GM19238 (cell line): Measurements from ENCODE around the gene RPS3A.
"Not testable (repeated sequence)": the region's sequence is repeated elsewhere in the genome, so short reads cannot be mapped to it uniquely, and the experiment has no call there.

Experiments
- DNase-seq: peaks from one replicate; pipeline ENCODE4 v3.0.0; 2011; ENCODE audit warnings: low spot score; ENCODE audit not compliant: insufficient read length

The RPS3A gene

DNA sequence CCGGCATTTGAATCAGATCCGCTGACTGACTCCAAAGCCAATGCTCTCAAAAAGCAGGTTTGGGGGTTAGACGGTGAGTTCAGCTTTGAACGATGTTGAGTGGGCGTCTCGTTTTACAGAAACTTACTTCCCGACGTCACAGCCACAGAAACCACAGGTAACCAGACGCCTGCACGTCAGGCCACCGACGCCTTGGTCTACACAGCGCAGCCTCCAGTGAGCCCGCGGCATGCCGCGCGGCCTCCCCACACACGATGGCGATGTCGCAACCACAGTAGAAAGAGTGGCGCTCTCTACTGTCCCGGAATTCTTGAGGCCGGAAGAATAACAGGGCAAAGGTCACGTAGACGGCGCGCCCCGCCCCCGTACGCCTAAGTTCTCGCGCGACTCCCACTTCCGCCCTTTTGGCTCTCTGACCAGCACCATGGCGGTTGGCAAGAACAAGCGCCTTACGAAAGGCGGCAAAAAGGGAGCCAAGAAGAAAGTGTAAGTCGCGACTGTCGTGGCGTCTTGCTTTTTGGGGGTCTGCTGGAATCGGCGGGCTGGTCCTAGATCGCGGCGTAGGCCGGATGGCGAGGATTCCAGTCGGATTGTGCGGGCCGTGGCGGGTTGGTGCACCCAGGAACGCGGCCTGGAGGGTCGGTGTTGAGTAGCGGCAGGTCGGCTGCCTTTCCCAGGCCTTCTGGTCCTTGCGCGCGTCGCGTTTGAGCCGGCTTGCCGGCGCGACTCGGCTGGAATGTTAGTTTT, at the start of gene RPS3A:
Gene RPS3A, plus strand, starts transcription at position 400 of the 747 bp plus-strand sequence. Its CDS starts 25 bp downstream, at position 425.
- DNase-seq: peak; percentile 81

- DNase-seq: no peak
These were observed 46.6 kb upstream of the RPS3A start for GRCh38 chr4:151052785-151053184.

DNA sequence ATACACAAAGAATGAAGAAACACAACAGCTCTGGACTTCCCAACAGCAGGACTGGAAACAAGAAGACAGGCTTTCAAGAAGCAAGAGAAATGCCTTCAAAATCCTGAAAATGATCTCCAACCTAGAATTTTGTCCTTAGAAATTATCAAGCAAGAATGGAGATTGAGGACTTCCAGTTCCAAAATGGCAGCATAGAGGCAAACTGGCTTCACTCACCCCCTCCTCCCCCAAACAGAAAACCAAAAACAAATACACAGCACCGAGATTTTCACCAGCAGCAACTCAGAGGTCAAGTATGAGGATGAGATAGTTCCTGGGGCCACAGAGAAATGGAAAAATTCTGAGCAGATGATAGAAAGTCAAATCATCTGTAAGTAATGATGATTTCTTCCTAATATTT, 43.9 kb upstream of the RPS3A start:
- DNase-seq: no peak

DNA sequence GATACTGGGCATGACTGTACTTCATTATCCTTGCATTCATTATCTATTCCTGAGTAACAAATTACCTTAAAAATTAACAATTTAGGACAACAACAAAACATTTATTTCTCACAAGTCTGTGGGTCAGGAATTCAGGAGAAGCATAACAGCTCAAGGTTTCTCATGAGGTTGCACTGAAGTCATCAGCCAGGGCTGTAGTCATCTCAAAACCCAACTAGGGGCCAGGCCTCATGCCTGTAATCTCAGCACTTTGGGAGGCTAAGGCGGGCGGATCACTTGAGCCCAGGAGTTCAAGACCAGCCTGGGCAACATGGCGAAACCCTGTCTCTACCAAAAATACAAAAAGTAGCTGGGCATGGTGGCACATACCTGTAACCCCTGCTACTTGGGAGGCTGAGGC, 36.3 kb upstream of the RPS3A start:
- DNase-seq: not testable (repeated sequence)

DNA sequence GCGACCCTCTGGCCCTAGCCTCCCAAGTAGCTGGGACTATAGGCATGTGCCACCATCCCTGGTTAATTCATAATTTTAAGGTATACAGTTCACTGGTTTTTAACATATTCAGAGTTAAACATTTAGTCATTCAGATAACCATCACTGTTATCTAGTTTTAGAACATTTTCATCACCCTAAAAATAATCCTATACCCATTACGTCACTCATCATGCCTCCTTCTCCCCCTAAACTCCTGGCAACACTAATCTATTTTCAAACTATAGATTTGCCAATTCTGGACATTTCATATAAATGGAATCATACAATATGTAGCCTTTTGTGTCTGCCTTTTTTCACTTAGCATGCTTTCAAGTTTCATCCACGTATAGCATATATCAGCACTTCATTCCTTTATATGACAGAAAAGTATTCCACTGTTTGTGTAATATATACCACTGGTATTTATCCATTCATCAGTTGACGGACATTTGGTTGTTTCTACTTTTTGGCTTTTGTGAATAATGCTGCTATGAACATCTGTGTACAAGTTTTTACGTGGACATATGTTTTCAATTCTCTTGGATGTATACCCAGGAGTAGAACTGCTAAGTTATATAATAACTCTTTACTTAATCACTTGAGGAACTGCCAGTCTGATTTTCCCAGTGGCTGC, 32.0 kb upstream of the RPS3A start:
- DNase-seq: no peak

DNA sequence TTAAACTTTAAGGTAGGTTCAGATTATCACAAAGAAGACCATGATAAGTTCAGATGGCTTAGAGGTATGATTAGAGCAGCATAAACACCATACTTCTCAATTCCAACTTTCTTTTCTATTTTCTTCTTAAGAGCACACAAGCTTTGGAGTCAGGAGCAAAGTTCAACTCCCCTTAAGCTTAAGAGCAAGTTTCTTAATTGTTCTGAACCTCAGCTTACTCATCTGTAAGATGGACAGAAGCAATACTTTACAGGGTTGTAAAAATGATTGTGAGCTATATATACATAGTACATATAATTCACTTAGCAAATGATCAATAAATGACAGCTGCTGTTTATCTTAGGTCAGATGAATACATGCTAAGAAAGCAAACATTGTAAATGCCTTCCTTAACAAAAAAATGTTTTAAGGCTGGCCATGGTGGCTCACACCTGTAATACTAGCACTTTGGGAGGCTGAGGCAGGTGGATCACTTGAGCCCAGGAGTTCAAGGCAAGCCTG, 25.0 kb upstream of the RPS3A start:
- no peak for DNase-seq

- DNase-seq: not testable (repeated sequence)
These were observed 21.4 kb upstream of the RPS3A start for GRCh38 chr4:151077978-151078377.

DNA sequence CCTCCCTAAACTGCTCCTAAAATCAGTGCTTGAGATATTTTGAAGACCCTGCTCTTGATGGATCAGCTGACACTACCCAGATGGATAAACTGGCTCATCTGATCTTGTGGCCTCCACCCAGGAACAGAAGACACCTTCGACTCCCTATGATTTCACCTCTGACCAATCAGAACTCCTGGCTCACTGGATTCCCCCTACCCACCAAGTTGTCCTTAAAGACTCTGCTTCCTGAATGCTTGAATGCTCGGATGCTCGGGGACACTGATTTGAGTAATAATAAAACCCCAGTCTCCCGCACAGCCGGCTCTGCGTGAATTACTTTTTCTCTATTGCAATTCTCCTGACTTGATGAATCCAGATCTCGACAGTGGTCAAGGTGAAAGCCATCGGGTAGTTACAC, 12.0 kb upstream of the RPS3A start:
- no peak for DNase-seq

DNA sequence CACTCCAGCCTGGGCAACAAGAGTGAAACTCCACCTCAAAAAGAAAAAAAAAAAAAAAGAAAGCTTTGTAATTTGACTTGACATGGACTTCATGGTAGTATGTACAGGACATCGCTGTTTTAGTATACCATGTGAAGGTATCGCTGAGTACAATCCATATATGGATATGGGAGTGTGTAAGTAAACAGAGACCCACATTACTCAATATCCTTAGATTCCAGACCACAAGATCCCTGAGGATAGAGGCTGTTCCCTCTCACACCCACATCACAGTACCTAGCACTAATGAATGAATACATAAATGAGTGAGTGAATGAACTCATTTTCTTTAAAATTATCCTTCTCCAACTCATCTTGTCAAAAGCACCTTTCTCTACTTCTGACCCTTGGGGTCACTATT, 8.4 kb upstream of the RPS3A start:
- no peak for DNase-seq

DNA sequence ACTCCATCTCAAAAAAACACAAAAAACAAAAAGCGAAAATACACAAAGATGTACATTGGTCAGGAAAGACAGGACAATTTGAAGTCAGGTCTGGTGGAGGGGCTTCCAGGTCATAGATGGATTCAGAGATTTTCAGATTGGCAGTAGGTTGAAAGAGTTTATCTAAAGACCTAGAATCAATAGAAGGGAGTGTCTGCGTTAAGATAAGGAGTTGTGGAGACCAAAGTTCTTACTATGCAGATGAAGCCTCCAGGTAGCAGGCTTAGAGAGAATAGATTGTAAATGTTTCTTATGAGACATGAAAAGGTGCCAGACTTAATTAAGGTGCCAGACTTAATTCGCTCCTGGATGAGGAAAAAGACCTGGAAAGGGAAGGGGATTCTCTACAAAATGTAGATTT, 6.9 kb upstream of the RPS3A start:
- no peak for DNase-seq

GRCh38 chr4:151093203-151093602, 6.2 kb upstream of the RPS3A start:
- DNase-seq: no peak

DNA sequence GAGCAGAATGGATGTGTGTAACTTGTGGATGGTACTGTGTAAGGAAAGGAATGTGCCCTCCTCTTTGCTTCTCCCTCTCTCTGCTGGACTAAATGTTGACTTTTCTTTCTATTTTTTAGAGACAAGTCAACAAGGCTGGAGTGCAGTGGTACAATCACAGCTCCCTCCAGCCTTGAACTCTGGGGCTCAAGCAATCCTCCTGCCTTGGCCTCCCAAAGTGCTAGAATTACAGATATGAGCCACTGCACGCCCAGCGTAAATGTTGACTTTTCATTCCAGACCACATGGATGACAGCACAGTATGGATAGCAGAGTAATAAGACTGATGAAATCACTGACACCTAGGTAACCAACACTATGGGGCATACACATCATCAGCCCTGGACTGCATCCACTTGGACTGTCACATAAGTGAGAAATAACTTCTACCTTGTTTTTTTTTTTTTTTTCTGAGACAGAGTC, 5.1 kb upstream of the RPS3A start:
- DNase-seq: no peak

GRCh38 chr4:151095142-151095541, 4.3 kb upstream of the RPS3A start:
- DNase-seq: no peak

GRCh38 chr4:151097759-151098158, 1.7 kb upstream of the RPS3A start:
- DNase-seq: no peak

DNA sequence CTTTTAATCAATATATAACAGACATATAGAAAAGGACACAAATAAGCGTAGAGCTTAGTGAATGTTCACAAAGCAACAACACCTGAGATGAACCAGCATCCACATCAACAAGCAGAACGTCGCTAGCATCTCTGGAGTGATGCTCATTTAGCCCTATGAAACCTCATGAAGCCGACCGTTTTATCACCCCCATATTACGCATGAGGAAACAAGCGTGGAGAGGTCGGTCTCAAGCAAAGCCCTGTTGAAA, 524 bp upstream of the RPS3A start:
- DNase-seq: no peak

DNA sequence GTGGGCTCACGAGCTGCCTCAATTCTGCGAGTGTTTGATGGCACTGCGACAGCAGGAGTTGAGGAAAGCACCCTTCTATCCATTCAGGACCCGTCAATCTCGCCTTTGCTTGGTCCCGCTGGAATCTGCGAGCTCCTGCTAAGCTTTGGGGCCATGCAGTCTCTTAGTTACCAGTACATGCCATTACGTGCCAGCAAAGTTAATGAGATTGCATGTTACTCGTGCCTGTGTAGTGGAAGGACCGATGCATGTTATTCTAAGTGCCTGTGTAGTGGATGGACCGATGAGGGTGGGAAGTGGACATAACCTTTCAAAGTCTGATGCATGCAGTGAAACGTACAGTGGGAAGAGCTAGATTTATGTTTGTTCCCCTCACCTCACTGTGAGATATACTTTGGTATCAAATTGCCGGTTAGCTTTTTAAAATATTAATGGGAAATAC, 569 bp downstream of the RPS3A start:
- no peak for DNase-seq

DNA sequence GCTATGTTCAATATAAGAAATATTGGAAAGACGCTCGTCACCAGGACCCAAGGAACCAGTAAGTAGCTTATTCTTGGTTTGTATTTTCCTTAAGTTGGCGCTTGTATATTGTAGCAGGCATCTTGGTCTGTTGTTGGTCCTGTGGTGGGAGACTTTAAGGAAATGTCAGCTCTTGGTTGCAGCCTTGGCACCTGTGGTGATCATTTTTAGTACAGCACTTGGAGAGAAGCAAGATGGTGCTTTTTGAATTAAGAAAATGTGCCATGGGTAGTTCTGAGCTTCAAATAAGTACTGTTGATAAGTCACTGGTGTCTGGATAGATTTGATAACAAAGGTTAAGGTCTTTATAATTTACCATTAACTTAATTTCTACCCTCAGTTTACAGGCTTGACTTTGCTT, 1.1 kb downstream of the RPS3A start:
- no peak for DNase-seq

DNA sequence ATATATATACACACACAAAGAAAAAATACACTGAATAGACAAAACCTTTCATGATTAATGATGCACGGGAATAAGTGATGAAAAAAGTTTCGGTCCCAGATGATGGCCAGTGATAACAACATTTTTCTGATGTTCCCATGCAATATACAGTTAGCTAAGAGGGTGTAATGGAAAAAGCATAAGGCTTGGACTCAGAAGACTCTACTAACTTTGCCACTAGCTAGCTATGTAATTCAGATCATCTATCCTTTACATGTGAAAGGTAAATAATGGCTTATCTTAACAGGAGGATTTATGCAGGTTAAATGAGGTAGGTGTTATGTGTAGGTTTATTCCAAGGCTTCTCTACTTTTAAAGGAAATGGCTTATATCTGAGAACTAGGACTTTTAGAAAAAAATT, 4.3 kb downstream of the RPS3A start:
- no peak for DNase-seq

DNA sequence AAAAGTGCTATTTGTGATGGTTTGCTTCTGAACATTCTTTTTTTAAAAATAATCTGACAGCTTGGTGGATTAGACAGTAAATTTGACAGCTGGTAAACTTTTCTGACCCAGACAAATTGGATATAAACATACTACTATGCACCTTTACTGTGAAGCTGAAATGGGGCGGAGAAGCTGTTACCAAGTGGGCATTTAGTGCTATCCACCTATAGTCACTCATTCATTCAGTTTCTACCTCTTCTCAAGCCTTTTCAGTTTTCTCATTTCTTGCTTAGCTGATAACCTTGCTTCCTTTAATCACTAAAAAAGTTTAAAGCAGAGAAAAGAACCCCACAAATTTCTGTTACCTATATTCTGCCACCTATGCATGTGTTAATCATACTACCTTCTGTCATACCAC, 5.2 kb downstream of the RPS3A start:
- no peak for DNase-seq

GRCh38 chr4:151105454-151106032, 6.1 kb downstream of the RPS3A start:
- DNase-seq: no peak

- DNase-seq: no peak
These were observed 7.6 kb downstream of the RPS3A start for GRCh38 chr4:151107063-151107462.

DNA sequence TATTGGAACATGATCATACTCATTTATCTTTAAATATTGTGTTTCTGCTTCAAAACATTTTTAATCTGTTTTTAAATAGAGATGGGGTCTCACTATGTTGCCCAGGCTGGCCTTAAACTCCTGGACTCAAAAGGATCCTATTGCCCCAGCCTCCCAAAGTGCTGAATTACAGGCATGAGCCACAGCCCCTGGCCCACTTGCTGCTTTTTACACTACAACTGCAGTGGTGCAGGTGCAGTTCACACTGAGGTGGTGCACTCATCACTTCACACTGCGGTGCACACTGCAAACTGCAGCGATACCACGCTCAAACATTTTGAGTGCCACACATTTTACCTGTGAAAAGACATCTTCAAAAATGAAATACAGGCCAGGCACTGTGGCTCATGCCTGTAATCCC, 10.8 kb downstream of the RPS3A start:
- no peak for DNase-seq

GRCh38 chr4:151114338-151114737, 14.9 kb downstream of the RPS3A start:
- no peak for DNase-seq
